ACHN (cell line): Measurements from ENCODE around the gene CFAP65.

Experiments used
- DNase-seq: peaks from one replicate; pipeline ENCODE4 v3.0.0-alpha.2; 2015
- in situ Hi-C: cut with HindIII; loops from 2 replicates; pipeline ENCODE4 v1.10.0; 2017; ENCODE audit warnings: low sequenced_read_pairs, low pct_ligation_motif_present, low pct_unique_long_range_greater_than_20kb

The CFAP65 gene

GRCh38 chr2:219022041-219022440 is 19.3 kb downstream of the CFAP65 start:
- in situ Hi-C loops, result no loop called here
- DNase-seq, result no peak

DNA sequence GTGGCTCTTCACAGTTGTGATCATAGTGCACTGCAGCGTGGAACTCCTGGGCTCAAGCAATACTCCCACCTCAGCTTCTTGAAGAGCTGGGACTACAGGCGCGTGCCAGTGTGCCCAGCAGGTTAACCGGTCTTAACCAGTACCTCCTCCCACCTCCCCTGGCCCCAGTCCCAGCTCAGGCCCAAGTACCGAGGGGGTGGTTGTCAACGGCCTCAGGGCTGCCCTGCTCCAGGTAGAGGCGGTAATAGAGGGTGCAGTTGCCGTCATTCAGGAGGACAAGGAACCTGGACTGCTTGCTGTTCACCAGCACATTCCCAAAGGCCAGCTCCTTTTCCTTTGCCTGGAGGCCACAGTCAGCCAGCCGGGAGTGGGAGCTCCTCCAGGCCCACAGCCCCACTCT is 19.7 kb downstream of the CFAP65 start:
- no peak for DNase-seq
- in situ Hi-C loops, result no loop called here

DNA sequence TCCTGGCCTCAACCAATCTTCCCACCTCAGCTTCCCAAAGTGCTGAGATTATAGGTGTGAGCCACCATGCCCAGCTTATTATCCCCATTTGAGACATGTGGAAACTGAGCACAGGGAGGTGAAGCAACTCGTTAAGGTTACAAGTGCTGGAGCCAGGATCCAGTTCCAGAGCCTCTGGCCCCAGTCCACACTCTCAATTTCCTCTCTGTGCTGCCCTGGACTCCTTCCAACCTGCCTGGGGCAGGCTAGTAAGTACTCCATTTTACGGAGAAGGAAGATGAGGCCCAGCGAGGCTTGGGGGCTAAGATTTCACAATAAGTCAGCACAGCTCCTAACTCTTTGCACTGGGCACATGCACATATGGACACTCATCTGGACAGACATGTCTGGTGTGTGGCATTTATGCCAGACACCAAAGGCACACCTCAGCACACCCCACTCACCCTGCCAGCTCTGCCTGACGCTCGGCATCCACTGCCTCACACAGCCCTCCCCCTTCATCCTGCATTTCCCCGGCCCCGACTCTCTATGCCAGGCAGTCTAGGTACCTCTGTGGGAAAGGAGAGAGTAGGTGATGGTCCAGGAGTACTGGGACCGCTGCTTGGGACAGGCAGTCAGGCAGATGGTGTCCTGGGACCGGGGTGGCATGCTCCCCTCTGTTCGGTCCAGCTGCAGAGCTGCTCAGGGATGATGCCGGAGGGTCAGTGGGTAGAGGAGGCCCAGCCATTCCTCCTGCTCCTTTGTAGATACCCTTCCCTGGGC is 20.5 kb downstream of the CFAP65 start:
- no peak for DNase-seq
- in situ Hi-C loops, result no loop called here

DNA sequence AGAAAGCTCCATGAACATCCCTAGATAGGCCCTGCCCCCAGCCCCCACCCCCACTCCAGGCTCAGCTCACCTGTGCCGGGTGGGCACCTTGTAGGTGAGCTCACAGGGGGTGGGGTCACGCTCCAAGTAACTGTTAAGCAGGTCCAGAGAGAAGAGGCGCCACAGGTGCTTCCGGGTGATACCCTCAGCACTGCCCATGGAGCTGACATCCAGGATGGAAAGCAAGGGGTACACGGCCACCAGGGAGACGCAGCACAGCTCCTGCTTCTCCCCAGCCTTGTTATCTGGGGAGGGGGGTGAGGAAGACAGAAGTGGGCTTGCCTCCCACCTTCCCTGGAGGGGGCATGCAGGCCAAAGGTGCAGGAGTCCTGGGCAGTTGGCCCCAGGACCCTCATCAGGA is 21.9 kb downstream of the CFAP65 start:
- no peak for DNase-seq
- in situ Hi-C loops, result no loop called here

DNA sequence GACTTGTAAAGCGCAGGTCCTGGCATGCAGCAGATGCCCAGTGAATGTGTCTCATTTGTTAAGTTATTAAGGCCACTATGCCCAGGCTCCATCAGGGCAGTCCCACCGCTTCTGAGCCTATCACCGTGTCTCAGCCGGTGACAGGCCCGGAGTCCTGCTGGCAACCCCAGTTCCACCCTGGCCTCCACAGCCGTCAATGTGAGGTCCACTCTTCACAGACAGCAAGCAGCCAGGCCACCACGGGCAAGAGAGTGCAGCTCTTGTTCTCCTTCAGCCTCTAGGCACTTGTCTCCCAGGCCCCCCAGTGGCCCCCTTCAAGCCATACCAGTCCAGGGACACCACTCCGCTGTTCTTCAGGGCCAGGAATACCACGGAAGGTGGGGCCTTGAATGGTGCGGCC is 22.6 kb downstream of the CFAP65 start:
- in situ Hi-C loops, result no loop called here

GRCh38 chr2:219018286-219018685 is 23.0 kb downstream of the CFAP65 start:
- in situ Hi-C loops, result no loop called here

More for the DNA sequence above, 22.6 kb downstream of the CFAP65 start:
- DNase-seq, result no peak

DNA sequence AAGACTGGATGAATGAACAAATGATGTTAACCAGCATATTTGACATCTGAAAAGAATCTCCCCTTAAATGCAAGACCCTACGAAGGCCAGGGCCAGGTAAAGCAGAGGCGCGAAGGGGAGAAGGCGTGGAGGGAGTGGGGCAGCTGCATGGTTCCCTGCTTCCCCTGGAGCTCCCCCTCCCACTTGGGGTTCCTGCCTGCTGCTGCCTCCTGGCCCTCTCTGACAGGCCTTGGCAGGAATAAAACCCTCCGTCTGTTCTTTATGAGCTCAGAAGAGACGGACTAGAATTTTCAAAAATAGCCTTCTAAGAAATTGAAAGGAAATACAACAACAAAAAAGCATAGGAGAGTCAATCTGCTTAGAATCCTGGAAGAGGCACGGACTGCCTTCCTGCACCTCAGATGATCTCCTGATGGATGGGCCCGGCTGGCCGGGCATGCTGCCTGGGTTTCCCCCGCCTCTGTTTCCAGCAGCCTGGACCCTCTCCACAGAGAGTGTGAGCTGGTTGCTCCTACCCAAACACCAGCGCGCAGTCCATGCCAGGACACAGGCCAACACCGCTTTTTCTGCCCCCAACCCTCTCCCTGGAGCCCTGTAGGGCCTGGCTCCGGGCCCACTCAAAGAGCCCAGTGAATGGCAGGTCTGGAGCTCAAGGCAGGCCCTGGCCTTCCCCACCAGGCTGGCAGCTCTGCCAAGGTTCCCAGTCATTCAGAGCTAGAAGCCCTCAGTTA is 23.9 kb downstream of the CFAP65 start:
- DNase-seq, result no peak
- in situ Hi-C loops, result no loop called here

More at GRCh38 chr2:219018286-219018685, 23.0 kb downstream of the CFAP65 start:
- no peak for DNase-seq

DNA sequence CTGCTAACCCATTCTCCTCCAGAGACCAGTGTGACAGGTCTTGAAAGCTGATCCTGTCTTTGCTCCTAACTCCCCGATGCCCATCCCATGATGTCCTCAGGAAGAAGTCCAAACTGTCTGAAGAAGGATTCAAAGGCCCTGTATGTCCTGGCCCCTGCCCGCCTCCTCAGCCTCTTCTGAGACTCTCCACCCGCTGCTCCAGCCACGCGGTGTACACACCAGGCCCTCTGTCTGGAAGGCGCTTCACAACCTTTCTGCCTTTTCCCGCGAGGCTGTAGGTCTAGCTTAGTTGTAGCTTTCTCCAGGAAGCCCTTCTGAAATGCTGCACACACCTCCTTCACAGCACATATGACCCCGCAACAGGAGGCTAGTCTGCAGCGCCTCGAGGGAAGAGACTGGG is 24.6 kb downstream of the CFAP65 start:
- DNase-seq, result no peak
- in situ Hi-C loops, result no loop called here

DNA sequence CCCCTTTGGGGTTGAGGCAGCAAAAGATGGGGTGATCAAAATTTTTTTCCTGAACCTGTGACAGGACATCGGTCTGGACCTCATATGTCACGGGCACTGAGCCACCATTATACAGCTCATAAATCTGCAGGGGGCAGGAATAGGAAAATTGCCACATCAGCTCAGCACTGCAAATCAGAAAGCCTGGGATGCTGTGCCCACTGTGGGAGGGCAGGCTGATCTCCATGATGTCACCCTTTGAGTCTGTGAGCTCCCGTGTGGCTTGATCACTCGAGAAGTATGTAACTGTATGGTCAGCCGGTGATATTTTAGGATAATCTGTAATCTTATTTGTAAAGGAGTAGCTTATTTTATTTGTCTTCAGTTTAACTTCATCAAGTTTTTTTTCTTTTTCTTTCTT is 30.4 kb downstream of the CFAP65 start:
- in situ Hi-C loops, result no loop called here
- no peak for DNase-seq

DNA sequence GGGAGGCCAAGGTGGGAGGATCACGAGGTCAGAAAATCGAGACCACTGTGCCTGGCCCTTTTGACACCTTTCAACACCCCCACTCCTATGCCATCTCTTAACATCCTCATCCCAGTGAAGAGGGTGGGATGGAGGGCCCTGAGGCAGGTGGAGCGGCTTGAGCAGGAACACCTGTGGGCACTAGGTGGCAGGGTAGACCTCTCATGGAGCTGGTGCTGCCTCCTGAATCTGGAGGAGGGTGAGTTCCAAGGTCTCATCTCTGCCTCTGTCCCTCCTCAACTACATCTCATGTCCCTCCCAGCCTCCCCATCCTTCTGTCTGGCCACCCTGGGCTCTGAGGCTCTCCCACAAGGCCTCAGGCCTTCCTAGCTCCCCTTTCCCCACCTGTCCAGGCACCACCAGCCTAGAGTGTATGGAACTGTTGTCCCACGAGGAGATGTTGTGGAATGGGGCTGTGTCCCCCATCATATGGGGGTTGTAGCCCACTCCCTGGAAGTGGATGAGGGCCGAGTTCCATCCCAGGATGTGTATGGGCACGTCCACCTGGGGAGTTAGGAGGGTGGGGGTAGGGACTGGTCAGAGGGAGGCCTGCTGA is 31.1 kb downstream of the CFAP65 start:
- in situ Hi-C loops, result no loop called here
- DNase-seq, result peak; percentile 26

- in situ Hi-C loops, result no loop called here
- no peak for DNase-seq
Measured at GRCh38 chr2:219009294-219009693, 32.0 kb downstream of the CFAP65 start.

DNA sequence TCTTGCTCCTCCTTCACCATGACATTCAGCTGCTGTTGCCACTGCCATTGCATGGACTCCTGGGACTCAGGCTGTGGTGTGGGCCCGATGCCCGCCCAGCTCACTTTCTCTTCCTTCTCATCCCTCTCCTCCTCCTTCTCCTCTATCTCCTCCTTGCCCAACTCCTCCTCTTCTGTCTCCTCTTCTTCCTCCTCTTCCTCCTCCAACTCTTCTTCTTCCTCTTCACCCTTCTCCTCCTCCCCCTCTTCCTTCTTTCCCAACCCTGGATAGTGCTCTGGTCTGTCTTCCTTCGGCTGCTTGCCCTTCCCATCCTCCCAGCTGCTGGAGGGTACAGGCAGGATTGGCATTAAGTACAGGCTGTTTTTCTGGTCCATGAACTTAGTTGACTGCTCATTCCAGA is 37.3 kb downstream of the CFAP65 start:
- in situ Hi-C loops, result no loop called here

DNA sequence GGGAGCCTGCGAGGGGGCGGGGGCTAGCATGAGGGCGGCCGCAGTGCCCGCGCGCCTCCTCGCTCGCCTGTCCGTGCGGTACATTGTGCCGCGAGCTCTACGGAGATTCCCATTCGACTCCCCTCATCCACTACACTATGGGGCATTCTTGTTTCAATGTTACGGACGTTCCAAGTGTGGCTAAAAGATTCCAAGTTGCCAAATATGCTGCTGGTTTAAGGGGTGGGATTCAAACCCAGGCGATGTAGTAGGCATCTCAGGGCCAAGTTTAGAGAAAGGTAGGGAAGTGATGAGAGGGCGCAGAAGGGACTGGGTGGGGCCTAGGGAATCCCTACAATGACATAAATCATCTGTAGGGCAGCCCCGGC is 38.1 kb downstream of the CFAP65 start:
- in situ Hi-C loops, result no loop called here
- DNase-seq, result no peak

More for the DNA sequence above, 37.3 kb downstream of the CFAP65 start:
- no peak for DNase-seq

DNA sequence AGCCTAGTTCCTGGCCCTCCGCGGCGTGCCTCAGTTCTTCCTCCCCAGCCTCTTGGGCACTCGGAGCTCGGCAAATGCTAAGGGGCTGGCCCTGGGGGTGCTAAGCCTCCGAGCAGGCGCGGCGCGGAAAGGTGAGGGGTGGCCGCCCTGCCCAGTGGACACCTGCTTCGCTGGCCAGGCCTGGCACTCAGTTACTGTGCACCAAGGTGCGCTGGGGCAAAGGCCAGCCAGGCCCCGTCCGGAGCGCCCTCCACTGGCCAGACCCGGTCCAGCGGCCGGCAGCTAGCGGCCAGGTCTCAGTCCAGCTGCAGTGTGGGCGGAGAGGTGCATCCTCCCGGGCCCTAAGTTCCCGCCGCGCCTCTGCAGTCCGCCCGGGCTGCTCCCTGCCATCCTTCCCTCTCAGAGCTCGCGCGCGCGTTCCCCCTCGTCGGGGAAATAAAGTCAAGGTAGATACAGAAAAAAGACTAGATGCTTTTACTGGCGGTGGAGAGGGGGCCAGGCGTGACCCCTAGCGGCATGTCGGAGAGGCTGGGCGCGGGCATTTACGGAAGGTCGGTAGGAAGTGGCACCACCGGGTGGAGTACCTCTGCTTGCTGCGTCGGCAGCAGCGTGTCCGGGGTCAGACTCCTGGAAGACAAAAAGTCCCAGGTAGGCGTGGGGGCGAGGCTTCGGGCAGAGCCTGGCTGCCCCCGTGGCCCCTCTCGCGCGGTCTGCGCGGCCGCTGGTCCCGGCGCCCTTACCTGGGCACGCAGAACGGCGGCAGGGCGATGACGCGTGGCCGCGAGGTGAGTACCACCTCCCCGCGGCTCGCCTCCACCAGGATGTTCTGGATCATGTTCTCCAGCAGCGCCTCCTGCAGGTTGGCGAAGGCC is 38.7 kb downstream of the CFAP65 start:
- in situ Hi-C loops, result no loop called here

GRCh38 chr2:219001577-219002394 is 39.5 kb downstream of the CFAP65 start:
- no peak for DNase-seq
- in situ Hi-C loops, result no loop called here

More for the DNA sequence above, 38.7 kb downstream of the CFAP65 start:
- peak; percentile 84 for DNase-seq

DNA sequence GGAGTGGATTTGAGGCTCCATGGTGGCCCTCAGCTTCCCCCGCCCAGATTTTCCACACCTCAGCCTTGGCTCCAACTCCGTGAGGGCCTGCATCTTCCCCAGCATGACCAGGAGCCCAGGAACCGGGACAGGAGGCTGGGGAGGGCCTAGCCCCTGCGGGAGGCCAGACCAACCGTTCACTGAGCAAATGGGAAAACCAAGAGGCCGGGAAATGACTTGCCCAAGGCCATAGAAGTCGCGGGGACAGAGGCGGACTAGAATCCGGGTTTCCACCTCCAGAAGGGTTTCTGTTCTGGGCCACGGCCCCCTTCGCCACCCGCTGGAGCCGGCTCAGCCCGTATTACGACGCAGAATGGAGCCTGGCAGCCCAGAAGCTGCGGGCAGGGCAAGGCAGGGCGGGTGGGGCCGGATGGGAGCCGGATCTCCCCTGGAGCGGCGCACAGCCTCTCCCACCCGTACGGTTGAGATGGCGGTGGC is 40.2 kb downstream of the CFAP65 start:
- in situ Hi-C loops, result no loop called here
- no peak for DNase-seq

GRCh38 chr2:219000569-219000960 is 40.8 kb downstream of the CFAP65 start:
- DNase-seq, result no peak
- in situ Hi-C loops, result no loop called here
